Measurements from ENCODE around the gene SRRM4. TPM values are rescaled to one million over a fixed set of nuclear protein-coding genes. Genes with fewer than 3 reads are reported as not detected.

The SRRM4 gene
- total RNA-seq, 1 experiment from 2014 or later, result 0.02 TPM

GRCh38 chr12:119181202-119181601 lies 199.9 kb downstream of the SRRM4 start:
- no peaks in the 10 kb centered on the region for H3K79me2 ChIP-seq (ENCODE audit: insufficient read depth, low read length)
- intact Hi-C loops (cut with micrococcal nuclease), result no loop called here
- H3K9ac ChIP-seq (ENCODE audit: low read length), result peak overlapping the region; percentile 54

More at GRCh38 chr12:119181202-119181601, 199.9 kb downstream of the SRRM4 start:
- H3K4me2 ChIP-seq (ENCODE audit: low read length), result peak overlapping the region; percentile 90
- no peak for ATAC-seq
- H4K20me1 ChIP-seq (ENCODE audit: insufficient read depth), result no peaks in the 10 kb centered on the region
- H3K9me2 ChIP-seq (ENCODE audit: insufficient read depth), result no peaks in the 10 kb centered on the region
- no peak for DNase-seq (ENCODE audit: low read depth, low spot score)
- H3K4me1 ChIP-seq (ENCODE audit: control insufficient read depth in 1 of 2, insufficient read depth in 2 of 2, low read length in 2 of 2), result peaks cover 42 to 51% of the 10 kb centered on the region in 2 experiments
- BruUV-seq (replicated peaks), result no TSS peak
- TF ChIP-seq TCF7L2 (IDR thresholded peaks at IDR 0.05; ENCODE audit: borderline replicate concordance, extremely low read depth, insufficient read depth, insufficient read length) (no peak), ELF1 (IDR thresholded peaks at IDR 0.05; ENCODE audit: borderline replicate concordance, low read depth) (no peak), RAD21 (IDR thresholded peaks at IDR 0.05; ENCODE audit: low read depth) (no peak), EGR1 (IDR thresholded peaks at IDR 0.05; ENCODE audit: low read depth) (no peak), CBX3 (IDR thresholded peaks at IDR 0.05; ENCODE audit: low read depth) (no peak), POLR2A (IDR thresholded peaks at IDR 0.05; ENCODE audit: borderline replicate concordance, extremely low read depth, insufficient read depth, insufficient read length) (no peak), SIN3A (IDR thresholded peaks at IDR 0.05; ENCODE audit: low read depth) (no peak), CTCF (IDR thresholded peaks at IDR 0.05 in 2 of 3, conservative IDR thresholded peaks at IDR 0.05 in 1 of 3; ENCODE audit: borderline replicate concordance in 1 of 3, insufficient read depth in 1 of 3, low read depth in 2 of 3, low read length in 2 of 3) (no peak), POLR2AphosphoS5 (IDR thresholded peaks at IDR 0.05; ENCODE audit: low read depth, low read length) (no peak), JUND (IDR thresholded peaks at IDR 0.05) (no peak), EZH2 (IDR thresholded peaks at IDR 0.05) (no peak), FOSL1 (IDR thresholded peaks at IDR 0.05; ENCODE audit: low read depth) (no peak), REST (IDR thresholded peaks at IDR 0.05; ENCODE audit: low read depth) (no peak), EZH2phosphoT487 (IDR thresholded peaks at IDR 0.05; ENCODE audit: borderline replicate concordance) (no peak), SRF (IDR thresholded peaks at IDR 0.05; ENCODE audit: low read depth) (no peak), CEBPB (IDR thresholded peaks at IDR 0.05; ENCODE audit: low read depth) (no peak), YY1 (IDR thresholded peaks at IDR 0.05; ENCODE audit: extremely low read depth, insufficient replicate concordance, low read depth, low read length) (no peak), SP1 (IDR thresholded peaks at IDR 0.05; ENCODE audit: low read depth) (no peak)
- H3K27me3 ChIP-seq (ENCODE audit: insufficient read depth, low read length), result no peaks in the 10 kb centered on the region
- H3K9me3 ChIP-seq (ENCODE audit: control insufficient read depth in 1 of 2, insufficient read depth in 1 of 2, low read depth in 1 of 2, low read length in 2 of 2), result no peaks in the 10 kb centered on the region
- no peaks in the 10 kb centered on the region for H3K36me3 ChIP-seq (ENCODE audit: control insufficient read depth in 1 of 2, insufficient read depth in 2 of 2, low read length in 2 of 2)
- no peak overlapping the region for H3K27ac ChIP-seq (ENCODE audit: low read depth, low read length)
- no peak overlapping the region for H3K4me3 ChIP-seq (replicated peaks in 1 of 2; ENCODE audit: low read depth in 1 of 2, low read length in 2 of 2)
- CTCF ChIA-PET, result no interaction called here
- POLR2A ChIA-PET, result no interaction called here
- RAD21 ChIA-PET (ENCODE audit: low non-redundant PET in 1 of 2, low total read pairs in 2 of 2, uncharacterized antibody in 2 of 2, unreplicated experiment in 2 of 2), result no interaction called here
- H2AFZ ChIP-seq (ENCODE audit: low read depth, low read length, poor library complexity, severe bottlenecking), result no peak overlapping the region

Measured in HCT116 (cell line).